HL-60 (cell line): ENCODE measurements around the gene E2F7.

Source experiments
- CTCF ChIP-seq: IDR thresholded peaks from one replicate; pipeline ENCODE4 v1.5.1; 2011; ENCODE audit warnings: low read length, control low read depth, inconsistent platforms; ENCODE audit not compliant: insufficient read depth
- GABPA ChIP-seq: IDR thresholded peaks from 2 replicates; pipeline ENCODE4 v1.6.1; 2012; ENCODE audit warnings: low read depth
- POLR2AphosphoS5 ChIP-seq: IDR thresholded peaks from 2 replicates; pipeline ENCODE4 v1.6.1; 2012; ENCODE audit warnings: low read depth
- REST ChIP-seq: IDR thresholded peaks from 2 replicates; pipeline ENCODE4 v1.6.1; 2012; ENCODE audit warnings: low read depth; ENCODE audit not compliant: insufficient replicate concordance
- SPI1 ChIP-seq: IDR thresholded peaks from 2 replicates; pipeline ENCODE4 v1.6.1; 2012; ENCODE audit warnings: low read depth, mild to moderate bottlenecking, borderline replicate concordance

DNA sequence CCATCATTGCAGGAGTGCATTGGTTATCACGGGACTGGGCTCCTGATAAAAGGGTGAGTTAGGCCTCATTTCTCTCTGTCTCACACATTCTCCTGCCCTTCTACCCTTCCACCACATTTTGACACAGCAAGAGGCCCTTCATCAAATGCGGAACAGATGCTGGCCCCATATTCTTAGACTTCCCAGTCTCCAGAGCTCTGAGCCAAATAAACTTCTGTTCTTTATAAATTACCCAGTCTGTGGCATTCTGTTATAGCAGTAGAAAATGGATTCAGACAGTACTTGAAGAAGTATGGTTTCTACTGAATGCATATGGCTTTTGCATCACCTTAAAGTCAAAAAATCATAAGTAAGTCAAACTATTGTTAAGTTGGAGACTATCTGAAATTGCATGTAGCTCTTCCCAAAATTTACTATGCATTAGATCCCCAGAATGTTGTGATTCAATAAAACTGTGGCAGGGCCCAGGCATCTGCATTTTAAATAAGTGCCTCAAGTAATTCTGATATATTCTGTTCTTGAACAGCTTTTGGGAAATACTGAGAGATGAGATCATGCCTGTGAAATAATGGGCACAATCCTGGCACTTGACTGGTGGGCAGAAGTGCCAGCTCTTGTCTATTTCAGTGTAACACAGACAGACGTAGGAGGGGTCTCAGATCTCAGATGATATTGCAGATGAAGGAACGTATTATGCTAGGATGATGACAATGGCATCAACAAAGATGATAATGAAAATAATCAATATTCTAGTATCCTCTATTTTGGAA is 68.2 kb downstream of the E2F7 start:
- no peak for TF ChIP-seq CTCF
- no peak for TF ChIP-seq POLR2AphosphoS5
- no peak for TF ChIP-seq GABPA
- TF ChIP-seq REST = no peak
- TF ChIP-seq SPI1 = no peak
